CD14-positive monocyte (primary cell): ENCODE data around the gene PRRG4. TPM values are rescaled to one million over a fixed set of nuclear protein-coding genes. Genes with fewer than 3 reads are reported as not detected.
"Not testable (repeated sequence)": the region's sequence is repeated elsewhere in the genome, so short reads cannot be mapped to it uniquely, and the experiment has no call there.

Source experiments
- DNase-seq, 3 donors: peaks; one replicate each; pipeline ENCODE4 v3.0.0-alpha.2; 2011 to 2022
- H2AFZ ChIP-seq: 2 replicates; pipeline ENCODE4 v1.6.0; 2012; ENCODE audit warnings: mild to moderate bottlenecking, low read depth, low read length, inconsistent platforms; ENCODE audit not compliant: insufficient read depth, poor library complexity, severe bottlenecking
- H3K27ac ChIP-seq, 2 donors: 1 replicate in 1 of 2; 2 replicates in 1 of 2; pipeline ENCODE4 v1.5.1; 2012 to 2013; ENCODE audit warnings: low read length in 2 of 2, control low read depth in 1 of 2, inconsistent platforms in 1 of 2, low read depth in 1 of 2, mild to moderate bottlenecking in 1 of 2
- H3K27me3 ChIP-seq, 2 donors: one replicate each; pipeline versions ENCODE4 v1.6.0 to v1.6.1; 2011 to 2013; ENCODE audit warnings: low read length in 2 of 2; ENCODE audit not compliant: control insufficient read depth in 2 of 2, insufficient read depth in 2 of 2
- H3K36me3 ChIP-seq, 2 donors: replicated peaks in 1 of 2; 1 replicate in 1 of 2; 2 replicates in 1 of 2; pipeline versions ENCODE4 v1.5.1 to v1.6.1; 2012 to 2013; ENCODE audit warnings: low read length in 2 of 2, control low read depth in 1 of 2, inconsistent platforms in 1 of 2, mild to moderate bottlenecking in 1 of 2; ENCODE audit not compliant: insufficient read depth in 2 of 2, control insufficient read depth in 1 of 2
- H3K4me1 ChIP-seq, 2 donors: 1 replicate in 1 of 2; 2 replicates in 1 of 2; pipeline versions ENCODE4 v1.5.1 to v1.6.1; 2012 to 2013; ENCODE audit warnings: low read length in 2 of 2, control low read depth in 1 of 2, inconsistent platforms in 1 of 2, mild to moderate bottlenecking in 1 of 2, moderate library complexity in 1 of 2; ENCODE audit not compliant: insufficient read depth in 2 of 2, control insufficient read depth in 1 of 2
- H3K4me2 ChIP-seq: replicated peaks from 2 replicates; pipeline ENCODE3; 2012; ENCODE audit warnings: low read length, moderate library complexity, mild to moderate bottlenecking; ENCODE audit not compliant: poor library complexity, severe bottlenecking; ENCODE audit errors: extremely low read depth
- H3K4me3 ChIP-seq, 3 experiments: fragments of 200-600 bp in 1 of 3; sonication (generic) in 1 of 3; replicated peaks in 1 of 3; 1 replicate in 2 of 3; 2 replicates in 1 of 3; pipeline ENCODE4 v1.5.1; 2011 to 2013; ENCODE audit warnings: low read length in 3 of 3, mild to moderate bottlenecking in 3 of 3, control low read depth in 2 of 3, low read depth in 2 of 3, inconsistent platforms in 1 of 3, moderate library complexity in 1 of 3
- H3K79me2 ChIP-seq: 2 replicates; pipeline ENCODE4 v1.6.0; 2012; ENCODE audit warnings: mild to moderate bottlenecking, control low read depth, inconsistent platforms, low read length, moderate library complexity; ENCODE audit not compliant: insufficient read depth
- H3K9ac ChIP-seq: 2 replicates; pipeline ENCODE4 v1.6.0; 2017; ENCODE audit warnings: low read length, mild to moderate bottlenecking; ENCODE audit not compliant: insufficient read depth, poor library complexity, severe bottlenecking
- H3K9me3 ChIP-seq, 2 donors: replicated peaks in 1 of 2; 1 replicate in 1 of 2; 2 replicates in 1 of 2; pipeline versions ENCODE4 v1.5.1 to v1.6.1; 2012 to 2013; ENCODE audit warnings: low read length in 2 of 2, control low read depth in 1 of 2; ENCODE audit not compliant: control insufficient read depth in 1 of 2, insufficient read depth in 1 of 2
- H4K20me1 ChIP-seq: 2 replicates; pipeline ENCODE4 v1.6.0; 2012; ENCODE audit warnings: mild to moderate bottlenecking, low read length, control low read depth, moderate library complexity; ENCODE audit not compliant: insufficient read depth
- H3K27ac Mint-ChIP-seq, 7 donors: one replicate each; pipeline ENCODE4 v1.8.0; 2020; ENCODE audit warnings: mild to moderate bottlenecking in 7 of 7, mixed read lengths in 7 of 7, moderate library complexity in 6 of 7, inconsistent platforms in 2 of 7
- H3K27me3 Mint-ChIP-seq, 3 donors: one replicate each; pipeline ENCODE4 v1.8.0; 2021 to 2022; ENCODE audit warnings: low read depth in 3 of 3, mild to moderate bottlenecking in 3 of 3, mixed read lengths in 3 of 3, moderate library complexity in 3 of 3, inconsistent platforms in 1 of 3
- H3K36me3 Mint-ChIP-seq, 2 donors: one replicate each; pipeline ENCODE4 v1.8.0; 2020; ENCODE audit warnings: mixed read lengths in 2 of 2, inconsistent platforms in 1 of 2, mild to moderate bottlenecking in 1 of 2
- H3K4me1 Mint-ChIP-seq: one replicate; pipeline ENCODE4 v1.8.0; 2020; ENCODE audit warnings: mild to moderate bottlenecking, mixed read lengths
- H3K4me3 Mint-ChIP-seq, 2 donors: one replicate each; pipeline ENCODE4 v1.8.0; 2020; ENCODE audit warnings: mild to moderate bottlenecking in 2 of 2, mixed read lengths in 2 of 2, moderate library complexity in 1 of 2
- H3K9me3 Mint-ChIP-seq, 7 donors: one replicate each; pipeline ENCODE4 v1.8.0; 2020 to 2022; ENCODE audit warnings: mixed read lengths in 7 of 7, mild to moderate bottlenecking in 6 of 7, moderate library complexity in 6 of 7, inconsistent platforms in 2 of 7
- CTCF ChIP-seq: fragments of 200-600 bp; IDR thresholded peaks from one replicate; pipeline ENCODE4 v1.8.0; 2022; ENCODE audit warnings: antibody characterized with exemption, mild to moderate bottlenecking
- WGBS: methylation state at CpG from one replicate; pipeline ENCODE4 v1.1.5; 2013; ENCODE audit warnings: missing lambda C conversion rate; ENCODE audit not compliant: insufficient coverage; 5-methylcytosine and 5-hydroxymethylcytosine counted together
- intact Hi-C, 2 donors: fragments of 100-400 bp; cut with micrococcal nuclease; formaldehyde crosslinking; loops; one replicate each; pipeline versions ENCODE4 v1.15.0 to v1.15.1; 2023
- polyA plus RNA-seq, 3 donors: library from polyadenylated mRNA; depleted of rRNA in 1 of 3; unstranded in 2 of 3; stranded (reverse) in 1 of 3; fragments of 300-500 nt in 2 of 3; fragments of >200 nt in 1 of 3; fragmentation: Illumina TruSeq in 2 of 3; gene quantifications; 1 replicate in 2 of 3; 2 replicates in 1 of 3; pipeline ENCODE4 v1.2.3, GENCODE V29; 2012 to 2021

PRRG4 gene
- polyA plus RNA-seq, 3 donors = 3.5 to 9.9 (median 8.7) TPM

- not testable (repeated sequence) for H3K9ac ChIP-seq, H3K27me3 Mint-ChIP-seq
- WGBS = 94% methylated on average over 15 of the region's 17 CpGs
Measured at GRCh38 chr11:32888384-32888710, 58.6 kb downstream of the PRRG4 start.

GRCh38 chr11:32888805-32889204, 59.1 kb downstream of the PRRG4 start:
- H3K4me2 ChIP-seq = no peak overlapping the region
- TF ChIP-seq CTCF = no peak

More at GRCh38 chr11:32888384-32888710, 58.6 kb downstream of the PRRG4 start:
- not testable (repeated sequence) for H3K9me3 Mint-ChIP-seq, H3K79me2 ChIP-seq, H3K4me1 ChIP-seq, H3K27me3 ChIP-seq, H3K9me3 ChIP-seq, H3K27ac Mint-ChIP-seq, H3K4me2 ChIP-seq, DNase-seq, H3K36me3 Mint-ChIP-seq, H4K20me1 ChIP-seq, H2AFZ ChIP-seq, H3K36me3 ChIP-seq, H3K4me3 Mint-ChIP-seq, H3K4me3 ChIP-seq, H3K27ac ChIP-seq
- peaks cover 11% of the 10 kb centered on the region for H3K4me1 Mint-ChIP-seq
- intact Hi-C loops = loop anchor here in 1 of 2 donors (10.0 kb wide), 1 partner anchor 74 kb away; no protein-coding TSS in a partner anchor

More at GRCh38 chr11:32888805-32889204, 59.1 kb downstream of the PRRG4 start:
- peaks cover 8% of the 10 kb centered on the region for H3K79me2 ChIP-seq
- no peak overlapping the region for H3K4me3 ChIP-seq
- H3K9me3 ChIP-seq = peaks cover 0 to 5% of the 10 kb centered on the region in 2 donors
- Mint-ChIP-seq H3K9me3 (peaks cover 2 to 9% (median 5%) of the 10 kb centered on the region in 7 donors), H3K36me3 (no peaks in the 10 kb centered on the region), H3K4me3 (no peak overlapping the region), H3K27me3 (peaks cover 2 to 9% (median 5%) of the 10 kb centered on the region in 3 donors), H3K4me1 (peaks cover 11% of the 10 kb centered on the region), H3K27ac (peak overlapping the region in 1 of 7 donors; percentile 49)
- no peaks in the 10 kb centered on the region for H3K27me3 ChIP-seq
- H4K20me1 ChIP-seq = no peaks in the 10 kb centered on the region
- DNase-seq = no peak
- intact Hi-C loops = loop anchor here in 1 of 2 donors (10.0 kb wide), 1 partner anchor 74 kb away; no protein-coding TSS in a partner anchor
- no peak overlapping the region for H2AFZ ChIP-seq
- H3K36me3 ChIP-seq = no peaks in the 10 kb centered on the region
- peaks cover 6 to 9% of the 10 kb centered on the region in 2 donors for H3K4me1 ChIP-seq
- no peak overlapping the region for H3K9ac ChIP-seq
- no peak overlapping the region for H3K27ac ChIP-seq
